Fibroblast of upper back skin (primary cell): ENCODE measurements around the gene KRTAP10-2.
A peak's percentile ranks its signal among the peaks of the same experiment; 100 is the strongest.

Source experiments
- DNase-seq: peaks from one replicate; pipeline ENCODE4 v3.0.0-alpha.2; 2013

KRTAP10-2 gene

GRCh38 chr21:44524414-44525371 lies 26.6 kb downstream of the KRTAP10-2 start:
- DNase-seq: no peak

GRCh38 chr21:44523567-44524413 lies 27.5 kb downstream of the KRTAP10-2 start:
- no peak for DNase-seq

- DNase-seq: no peak
These were observed 28.5 kb downstream of the KRTAP10-2 start for GRCh38 chr21:44522753-44523204.

GRCh38 chr21:44521928-44522752 lies 29.2 kb downstream of the KRTAP10-2 start:
- no peak for DNase-seq

GRCh38 chr21:44521301-44521927 lies 29.9 kb downstream of the KRTAP10-2 start:
- DNase-seq: no peak

- DNase-seq: no peak
These were observed 30.7 kb downstream of the KRTAP10-2 start for GRCh38 chr21:44520326-44521300.

- DNase-seq: no peak
These were observed 31.7 kb downstream of the KRTAP10-2 start for GRCh38 chr21:44519346-44520325.

- DNase-seq: no peak
These were observed 32.6 kb downstream of the KRTAP10-2 start for GRCh38 chr21:44518686-44519085.

GRCh38 chr21:44517175-44517899 lies 34.0 kb downstream of the KRTAP10-2 start:
- peak; percentile 8 for DNase-seq

GRCh38 chr21:44516828-44517174 lies 34.5 kb downstream of the KRTAP10-2 start:
- DNase-seq: no peak

GRCh38 chr21:44516342-44516741 lies 35.0 kb downstream of the KRTAP10-2 start:
- no peak for DNase-seq

- DNase-seq: no peak
These were observed 35.7 kb downstream of the KRTAP10-2 start for GRCh38 chr21:44515359-44516165.

GRCh38 chr21:44514746-44515358 lies 36.5 kb downstream of the KRTAP10-2 start:
- DNase-seq: no peak

GRCh38 chr21:44514218-44514520 lies 37.1 kb downstream of the KRTAP10-2 start:
- no peak for DNase-seq

- DNase-seq: no peak
These were observed 37.7 kb downstream of the KRTAP10-2 start for GRCh38 chr21:44513389-44514217.

GRCh38 chr21:44512496-44513388 lies 38.6 kb downstream of the KRTAP10-2 start:
- no peak for DNase-seq
